H1 (cell line): Measurements from ENCODE around the gene SGCG. TPM values are rescaled to one million over a fixed set of nuclear protein-coding genes. Genes with fewer than 3 reads are reported as not detected.

Source experiments
- CTBP2 ChIP-seq: IDR thresholded peaks from 2 replicates; pipeline ENCODE4 v1.7.0; 2011; ENCODE audit warnings: borderline replicate concordance, mild to moderate bottlenecking, moderate library complexity, mixed read lengths, low read length; ENCODE audit not compliant: insufficient read depth, insufficient read length
- RBBP5 ChIP-seq: IDR thresholded peaks from 2 replicates; pipeline ENCODE4 v1.7.1; 2012; ENCODE audit warnings: low read depth, mild to moderate bottlenecking, inconsistent platforms, low read length, moderate library complexity, borderline replicate concordance
- polyA plus RNA-seq, 7 experiments: library from polyadenylated mRNA; depleted of rRNA in 3 of 7; stranded (reverse) in 5 of 7; unstranded in 2 of 7; fragments of >200 nt in 5 of 7; fragments of 200-250 nt in 2 of 7; gene quantifications; 1 replicate in 5 of 7; 2 replicates in 1 of 7; 4 replicates in 1 of 7; pipeline versions ENCODE4 v1.2.1 to v1.2.3, GENCODE V29; 2011 to 2013; ENCODE audit warnings: missing spikeins in 2 of 7, mixed read lengths in 2 of 7
- total RNA-seq: library from RNA; stranded (reverse); fragmentation: NEBNext Ultra II Directional; extraction: Animal tissue kit (Norgen Biotek cat#: 25700); gene quantifications from 2 replicates; pipeline ENCODE4 v1.2.1, GENCODE V29; 2021

SGCG gene
- total and polyA plus RNA-seq, 2 of the 8 experiments (the other 6 are each of a cell fraction or from before 2014, with no cell fraction given): 0.05 TPM; not detected in 1

DNA sequence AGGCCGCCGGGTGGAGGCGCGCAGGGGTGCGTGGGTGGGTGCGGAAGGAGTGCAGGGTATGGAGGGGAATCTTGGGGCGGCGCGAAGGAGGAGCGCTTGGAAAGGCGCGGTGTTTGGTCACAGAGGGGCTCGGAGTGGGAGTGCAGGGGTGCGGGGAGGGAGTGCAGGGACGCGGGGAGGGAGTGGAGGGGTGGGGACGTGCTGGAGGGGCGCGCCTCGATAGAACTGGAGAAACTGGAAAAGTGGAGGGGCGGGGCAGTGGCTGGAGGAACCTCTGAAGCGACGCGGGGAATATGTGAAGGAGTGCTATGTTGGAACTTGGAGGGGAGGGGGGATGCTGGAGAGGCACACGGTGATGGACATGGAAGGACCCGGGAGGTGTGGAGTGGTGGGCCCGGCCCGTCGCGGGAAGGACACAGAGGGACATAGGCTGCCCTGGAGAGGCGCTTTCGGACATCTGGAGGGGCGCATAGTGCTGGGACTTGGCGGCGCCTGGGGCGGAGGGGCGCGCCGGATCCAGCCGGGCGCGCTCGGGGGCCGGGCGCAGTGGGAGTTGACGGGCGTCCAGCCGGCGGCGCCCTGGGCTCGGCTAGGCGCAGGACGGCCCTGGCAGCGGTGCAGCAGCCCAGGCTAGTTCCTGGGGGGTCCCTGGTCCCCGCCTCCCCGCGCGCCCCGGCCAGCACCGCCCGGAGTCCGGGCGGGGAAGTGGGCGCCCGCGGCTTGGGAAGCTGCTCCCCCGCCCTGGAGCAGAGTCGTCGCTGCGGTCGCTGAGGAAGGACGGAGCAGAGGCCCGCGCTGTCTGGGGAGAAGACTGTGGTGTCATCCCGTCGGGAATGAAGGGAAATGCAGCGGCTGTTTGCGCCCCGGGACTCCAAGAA is 20.8 kb upstream of the SGCG start (continued):
- peak; percentile 79; the same call in 1 of the 2 replicates for TF ChIP-seq RBBP5
- peak; percentile 19 for TF ChIP-seq CTBP2
- TF ChIP-seq, all 59 proteins: peak for 8
